ENCODE results near the gene PSMG3.

- no peak for TF ChIP-seq BACH2 (CRISPR knock-in tag; IDR thresholded peaks at IDR 0.05; ENCODE audit: borderline replicate concordance)
- TF ChIP-seq PATZ1 (CRISPR knock-in tag; IDR thresholded peaks at IDR 0.05; ENCODE audit: borderline replicate concordance): no peak
- TF ChIP-seq ARNTL (CRISPR knock-in tag; IDR thresholded peaks at IDR 0.05; ENCODE audit: borderline replicate concordance, low read depth): no peak
- TF ChIP-seq CSDC2 (CRISPR knock-in tag; IDR thresholded peaks at IDR 0.05): no peak
- no peak for TF ChIP-seq CSRNP3 (CRISPR knock-in tag; IDR thresholded peaks at IDR 0.05)
Observed at GRCh38 chr7:1578513-1578912, 8.7 kb upstream of the PSMG3 start.

All from SK-N-SH treated with all-trans-retinoic acid at 6 μM for 48 hours (cell line).